Measurements from ENCODE around the gene SLAMF7.
"Not testable (repeated sequence)": the region's sequence is repeated elsewhere in the genome, so short reads cannot be mapped to it uniquely, and the experiment has no call there.

The SLAMF7 gene

DNA sequence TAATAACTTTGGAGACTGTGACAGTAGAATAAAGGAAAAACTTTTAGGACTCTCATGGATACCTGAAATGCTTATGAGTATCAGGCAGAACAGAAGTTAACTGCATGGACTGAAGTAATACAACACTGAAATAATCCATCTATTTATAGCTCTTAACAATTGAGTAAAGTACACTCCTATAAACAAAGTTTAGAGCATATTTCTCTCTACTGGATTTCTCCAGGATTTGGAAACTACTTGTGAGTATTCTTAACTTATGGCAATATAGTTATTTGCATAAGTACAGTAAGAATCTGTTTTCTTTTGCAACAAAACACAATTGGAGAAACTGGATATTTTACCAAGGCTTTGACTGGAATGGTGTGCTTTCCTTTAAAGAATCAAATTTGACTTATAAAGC lies 17.6 kb upstream of the SLAMF7 start:
- no peak for DNase-seq

DNA sequence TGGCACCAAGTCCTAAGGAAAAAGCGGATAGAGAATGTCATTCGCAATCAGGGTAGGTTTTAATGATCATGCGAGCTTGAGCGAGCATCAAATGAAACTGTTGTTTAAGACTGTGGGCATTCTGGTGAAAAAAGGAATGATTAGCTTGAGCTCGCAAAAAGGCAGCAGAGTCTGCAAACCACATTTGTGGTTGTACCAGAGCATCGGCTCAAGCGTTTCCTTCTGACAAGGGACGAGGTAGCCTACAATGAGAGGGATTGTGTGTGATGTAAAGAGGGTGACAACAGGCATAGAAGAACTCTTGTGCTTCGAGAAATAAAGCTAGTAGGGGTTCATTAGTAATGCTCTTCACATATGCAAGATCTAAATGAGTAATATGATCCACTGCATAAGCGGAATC lies 16.3 kb upstream of the SLAMF7 start:
- no peak for DNase-seq

DNA sequence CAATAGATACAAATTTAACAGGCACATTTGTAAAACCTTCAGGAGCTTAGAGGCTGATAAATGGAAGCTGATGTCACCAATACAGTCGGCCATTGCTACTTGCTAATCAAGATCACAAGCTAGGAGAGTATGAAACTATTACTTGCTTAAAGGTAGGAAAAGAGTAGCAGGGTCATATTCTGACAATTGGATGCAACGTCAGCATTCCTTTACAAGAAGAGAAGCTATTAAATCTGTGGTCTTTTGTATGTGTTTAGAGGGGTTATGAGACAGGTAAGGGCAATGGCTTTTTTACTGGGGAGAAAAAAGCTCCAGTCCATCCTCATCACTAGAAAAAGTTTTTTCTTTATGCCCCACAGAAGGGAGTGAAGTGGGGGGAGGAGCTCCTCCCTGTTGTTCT lies 15.7 kb upstream of the SLAMF7 start:
- DNase-seq = no peak

DNA sequence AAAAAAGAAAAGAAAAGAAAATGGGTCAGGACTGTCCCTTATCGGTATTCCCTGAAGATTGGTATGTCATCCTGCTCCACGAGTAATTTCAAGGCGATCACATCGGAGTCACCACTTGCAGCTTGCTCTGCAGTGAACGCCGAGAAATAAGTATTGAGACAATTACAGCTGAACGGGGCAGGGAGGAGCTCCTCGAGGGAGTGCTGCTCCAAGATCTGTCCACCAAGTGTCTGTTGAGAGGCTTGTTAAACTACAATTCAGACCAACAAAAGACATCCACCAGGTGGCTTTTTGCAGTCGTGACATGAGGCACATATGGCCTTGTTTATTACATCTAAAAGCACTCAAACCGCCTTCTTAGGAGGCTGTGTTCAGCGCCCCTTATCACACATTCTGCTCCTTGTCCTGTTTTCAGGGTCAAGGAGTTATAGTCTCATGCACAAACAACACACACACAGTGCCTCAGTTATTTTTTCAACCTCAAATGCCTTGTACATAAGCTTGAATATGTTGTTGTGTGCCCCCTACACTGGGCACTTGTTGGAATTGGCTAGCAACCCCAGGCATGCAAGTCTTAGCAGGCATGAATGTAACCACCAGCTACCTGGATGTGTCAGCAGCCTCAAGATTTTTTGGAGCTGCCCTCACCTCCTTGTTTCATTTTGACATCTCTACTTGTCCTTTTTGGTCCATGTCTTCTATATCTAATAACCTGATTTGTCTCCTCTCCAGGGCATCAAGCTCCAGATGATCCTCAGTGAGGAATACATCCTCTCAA lies 14.4 kb upstream of the SLAMF7 start:
- no peak for DNase-seq

DNA sequence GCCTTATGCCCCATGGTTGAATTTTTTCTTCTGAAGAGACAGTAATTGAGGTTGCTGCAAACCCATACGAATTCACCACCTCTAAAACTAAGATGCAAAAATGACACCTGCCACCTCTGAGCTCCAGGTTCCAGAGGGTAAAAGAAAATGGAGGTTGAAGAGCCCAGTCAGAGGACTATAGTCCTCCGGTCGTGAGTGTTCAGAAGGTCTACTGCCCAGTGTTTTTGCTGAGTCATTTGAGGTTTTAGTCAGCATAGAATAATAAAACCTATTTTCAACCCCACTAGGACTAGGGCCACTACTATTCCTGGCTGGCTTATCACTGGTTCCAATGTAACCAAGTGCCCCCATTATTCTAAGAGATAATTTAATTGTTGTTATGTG lies 12.9 kb upstream of the SLAMF7 start:
- DNase-seq = no peak

DNA sequence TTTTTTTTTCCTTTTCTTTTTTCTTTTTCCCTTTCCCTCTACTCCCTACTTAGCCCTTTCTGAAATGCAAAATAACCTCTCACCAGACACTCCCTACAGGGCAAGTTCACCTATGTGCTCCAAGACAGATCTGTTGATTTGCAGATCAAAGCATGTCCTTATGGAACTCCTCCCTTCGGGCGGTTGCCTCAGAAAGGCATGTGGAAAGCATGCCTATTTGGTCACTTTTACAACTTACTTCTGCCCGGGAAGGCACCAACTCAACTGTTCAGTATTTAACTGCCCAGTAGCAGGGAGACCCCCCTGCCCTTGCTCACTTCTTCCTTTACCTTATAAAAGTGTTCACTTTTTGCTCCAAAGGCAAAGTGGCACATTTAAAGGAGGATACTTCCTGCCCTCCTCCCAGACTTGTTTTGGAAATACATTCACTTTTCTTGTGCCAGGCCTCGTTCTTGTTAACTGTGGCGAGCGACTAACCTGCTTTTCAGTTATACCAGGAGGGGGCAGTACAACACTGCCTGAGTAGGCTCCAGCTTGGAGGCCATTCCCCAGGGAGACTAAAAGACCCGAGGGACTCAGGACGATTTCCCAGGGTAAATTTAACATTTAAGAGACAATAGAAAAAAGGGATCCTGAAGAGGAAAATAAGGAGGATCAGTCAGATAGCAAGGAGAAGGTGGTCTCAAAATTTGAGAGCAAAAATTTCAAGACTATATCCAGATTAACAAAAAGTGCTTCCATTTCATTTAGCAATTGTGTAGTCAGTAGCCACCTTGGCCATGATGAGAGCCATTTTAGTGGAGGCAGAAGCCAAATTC lies 12.3 kb upstream of the SLAMF7 start:
- DNase-seq = peak; percentile 40

DNA sequence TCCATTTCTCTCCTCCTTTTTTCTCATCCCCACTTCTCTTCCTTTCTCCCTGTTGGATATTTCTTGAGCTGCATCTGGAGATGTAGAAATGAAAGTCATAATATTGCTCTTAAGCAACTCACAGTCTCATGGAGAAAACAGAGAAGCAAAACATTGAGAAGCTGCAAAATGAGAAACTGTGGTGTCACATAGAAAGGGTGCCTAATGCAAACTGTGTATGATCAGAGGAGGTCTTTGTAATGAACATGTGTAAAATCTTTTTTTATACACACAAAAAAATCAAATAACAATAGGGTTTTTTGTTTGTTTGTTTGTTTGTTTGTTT lies 11.8 kb upstream of the SLAMF7 start:
- DNase-seq = no peak

DNA sequence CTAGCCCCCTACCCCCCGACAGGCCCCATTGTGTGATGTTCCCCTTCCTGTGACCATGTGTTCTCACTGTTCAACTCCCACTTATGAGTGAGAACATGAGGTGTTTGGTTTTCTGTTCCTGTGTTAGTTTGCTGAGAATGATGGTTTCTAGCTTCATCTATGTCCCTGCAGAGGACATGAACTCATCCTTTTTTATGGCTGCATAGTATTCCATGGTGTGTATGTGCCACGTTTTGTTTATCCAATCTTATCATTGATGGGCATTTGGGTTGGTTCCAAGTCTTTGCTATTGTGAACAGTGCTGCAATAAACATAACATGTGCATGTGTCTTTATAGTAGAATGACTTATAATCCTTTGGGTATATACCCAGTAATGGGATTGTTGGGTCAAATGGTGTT lies 7.5 kb upstream of the SLAMF7 start:
- not testable (repeated sequence) for DNase-seq

DNA sequence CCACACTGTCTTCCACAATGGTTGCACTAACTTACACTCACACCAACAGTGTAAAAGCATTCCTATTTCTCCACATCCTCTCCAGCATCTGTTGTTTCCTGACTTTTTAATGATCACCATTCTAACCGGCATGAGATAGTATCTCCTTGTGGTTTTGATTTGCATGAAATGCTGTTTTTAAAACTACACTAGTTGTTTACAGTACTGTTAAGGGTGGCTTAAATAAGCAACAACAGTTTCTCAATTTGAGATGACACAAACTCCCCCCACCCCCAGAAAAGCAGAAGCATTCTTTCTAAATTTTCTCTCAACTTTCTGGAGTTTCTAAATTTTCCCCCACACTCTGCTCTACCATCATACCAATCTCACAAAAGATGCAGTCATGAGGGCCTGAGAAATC lies 7.1 kb upstream of the SLAMF7 start:
- DNase-seq = no peak

DNA sequence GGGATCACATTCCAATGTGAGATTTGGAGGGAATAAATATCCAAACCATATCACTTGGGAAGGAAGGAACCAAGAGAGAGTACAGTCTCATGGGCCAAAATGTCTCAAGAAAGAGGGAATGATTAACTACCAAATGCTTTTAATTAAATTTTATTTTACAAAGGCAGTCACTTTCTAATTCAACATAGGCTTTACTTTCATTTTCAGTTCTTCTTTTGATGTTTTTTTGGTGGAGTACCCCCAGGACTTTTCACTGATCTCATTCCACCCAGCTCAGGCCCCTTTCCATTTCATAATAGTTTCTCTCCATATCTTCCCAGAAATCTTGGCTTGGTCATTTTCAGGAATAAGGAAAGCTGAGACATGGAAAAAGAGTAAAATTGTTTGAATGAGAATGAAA lies 5.1 kb upstream of the SLAMF7 start:
- no peak for DNase-seq

DNA sequence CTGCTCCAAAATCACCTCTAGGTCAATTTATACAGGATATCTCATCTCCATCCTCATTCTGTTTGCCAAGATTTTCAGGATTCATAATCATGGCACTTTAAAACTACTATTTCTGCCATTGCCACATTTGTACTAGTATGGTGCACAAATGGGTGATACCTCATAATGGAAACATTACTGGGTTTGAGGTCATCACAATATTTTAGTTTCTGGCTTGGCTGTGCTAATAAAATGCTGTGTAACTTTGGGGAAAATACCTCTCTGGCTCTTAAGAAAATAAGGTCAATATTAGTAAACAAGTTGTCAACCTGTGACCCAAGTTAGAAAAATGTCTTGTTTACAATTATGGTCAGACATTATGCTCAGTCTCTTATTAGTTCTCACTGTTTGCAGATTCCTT lies 4.7 kb upstream of the SLAMF7 start:
- no peak for DNase-seq

DNA sequence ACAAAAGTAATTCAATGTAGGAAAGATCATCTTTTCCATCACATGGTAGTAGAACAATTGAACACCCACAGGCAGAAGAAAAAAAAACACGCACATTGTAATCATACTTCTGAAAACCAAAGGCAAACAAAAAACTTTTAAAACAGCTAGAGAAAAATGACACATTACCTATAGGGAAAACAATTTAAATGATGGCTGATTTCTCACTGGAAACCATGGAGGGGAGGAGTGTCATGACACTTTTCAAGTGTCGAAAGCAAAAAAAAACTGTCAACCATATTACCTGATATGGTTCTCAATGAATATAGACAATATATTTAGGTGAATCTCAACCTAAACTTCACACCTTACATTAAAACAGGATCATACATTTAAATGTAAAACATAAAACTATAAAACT lies 776 bp upstream of the SLAMF7 start:
- DNase-seq = no peak

DNA sequence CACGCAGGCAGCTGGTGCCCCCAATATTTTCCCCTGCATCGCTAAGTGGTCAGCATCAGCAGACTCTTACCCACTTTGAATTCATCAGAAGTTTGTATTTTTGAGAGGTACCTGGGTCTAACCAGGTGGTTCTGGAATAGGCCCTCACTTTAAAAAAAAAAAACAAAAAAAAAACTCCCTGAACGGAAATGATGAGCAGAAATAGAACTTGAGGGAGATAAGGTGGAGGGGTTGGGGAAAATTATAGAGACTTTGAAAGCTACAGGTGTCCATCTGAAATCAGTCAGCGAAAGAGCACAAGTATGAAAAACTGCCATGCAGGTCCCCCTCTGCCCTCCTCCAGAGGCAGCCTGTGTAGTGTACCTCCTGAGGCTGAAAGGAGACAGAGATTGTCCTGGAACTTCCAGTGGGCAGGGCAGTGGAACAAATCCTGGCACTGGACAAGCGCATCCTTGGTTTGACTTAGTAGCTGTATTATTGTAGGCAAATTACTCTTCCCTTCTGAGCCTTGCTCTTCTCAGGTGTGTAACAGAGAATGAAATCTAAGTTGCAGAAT lies 1.2 kb downstream of the SLAMF7 start:
- no peak for DNase-seq

DNA sequence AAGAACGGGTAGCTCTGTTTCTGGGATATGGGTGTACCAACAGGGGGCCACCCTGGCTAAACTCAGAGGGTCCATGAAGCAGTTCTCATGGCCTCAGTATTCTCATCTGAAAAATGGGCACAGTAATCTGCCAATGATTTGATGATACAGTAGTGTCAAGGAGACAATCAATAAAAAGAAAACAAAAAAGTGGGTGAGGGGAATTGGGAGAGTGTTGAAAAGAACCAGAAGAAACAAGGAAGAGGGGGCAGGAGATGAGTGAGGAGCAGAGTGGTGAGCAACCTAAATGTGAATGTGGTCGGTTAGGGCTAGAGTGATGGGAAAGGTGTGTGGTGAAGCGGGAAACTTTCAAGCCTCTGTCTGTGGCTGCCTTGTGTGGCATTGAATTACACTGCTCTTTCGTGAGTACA lies 2.0 kb downstream of the SLAMF7 start:
- no peak for DNase-seq

DNA sequence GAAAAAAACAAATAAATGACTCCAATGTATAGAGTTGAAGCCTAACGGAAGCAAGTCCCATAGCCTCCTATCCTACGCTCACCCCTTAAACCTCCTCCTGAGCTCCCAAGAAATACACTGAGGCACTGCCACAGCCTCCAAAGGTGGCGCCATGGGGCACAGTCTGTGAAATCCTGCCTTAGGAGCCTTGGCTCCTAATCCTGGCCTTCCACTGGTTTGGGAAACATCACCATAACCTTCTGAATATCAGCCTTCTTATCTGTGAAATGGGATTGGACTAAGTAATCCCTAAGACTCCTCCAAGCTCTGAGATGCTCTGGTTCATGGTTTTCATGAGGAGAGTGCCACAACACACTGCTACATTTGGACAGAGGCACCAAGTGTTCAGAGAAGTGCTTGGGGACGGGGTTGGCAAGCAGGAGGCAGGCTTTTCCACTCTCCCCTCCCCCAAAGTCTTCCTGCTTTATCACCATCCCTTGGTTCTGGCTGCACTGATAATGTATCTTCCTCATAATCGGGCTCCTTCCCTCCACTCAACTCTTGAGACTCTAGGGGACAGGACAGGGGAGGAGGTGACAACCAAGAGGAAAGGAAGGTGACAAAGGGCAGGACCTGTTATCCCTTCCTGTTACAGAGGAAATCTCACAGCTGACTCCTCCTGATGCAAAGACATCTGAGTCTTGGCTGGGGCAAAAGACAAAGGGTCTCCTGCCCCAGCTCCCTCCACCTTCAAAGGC lies 2.7 kb downstream of the SLAMF7 start:
- no peak for DNase-seq

DNA sequence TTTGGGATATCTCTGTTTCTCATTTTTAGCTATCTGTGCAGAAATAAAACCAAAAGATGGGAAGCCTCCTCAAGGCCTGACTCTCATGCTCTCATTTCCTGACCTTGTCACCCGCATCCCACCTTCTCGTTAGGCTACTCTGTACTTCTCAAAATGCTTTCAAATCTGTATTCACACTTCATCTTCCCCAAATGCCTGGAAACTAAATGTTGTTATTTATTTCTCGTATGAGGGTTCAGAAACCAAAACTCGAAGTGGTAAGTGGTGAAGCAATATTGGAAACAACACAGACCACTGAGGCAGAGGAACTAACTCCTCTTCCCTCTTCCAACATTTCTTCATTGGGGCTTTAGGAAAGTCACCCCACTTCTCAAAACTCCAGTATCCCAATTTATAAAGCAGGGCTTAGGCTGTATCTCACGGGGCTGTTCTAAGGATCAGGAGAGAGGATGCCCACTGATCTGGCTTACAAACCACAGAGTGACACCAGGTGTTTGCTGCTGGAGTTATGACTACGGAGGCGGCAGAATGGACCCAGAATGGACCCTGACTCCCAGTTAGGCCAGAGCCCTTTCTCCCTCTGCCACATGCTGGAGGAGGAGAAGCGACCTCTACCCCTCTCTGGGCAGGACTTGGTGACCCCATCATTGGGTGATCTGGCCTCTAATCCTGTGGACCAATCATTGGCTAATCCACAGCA lies 3.5 kb downstream of the SLAMF7 start:
- no peak for DNase-seq

DNA sequence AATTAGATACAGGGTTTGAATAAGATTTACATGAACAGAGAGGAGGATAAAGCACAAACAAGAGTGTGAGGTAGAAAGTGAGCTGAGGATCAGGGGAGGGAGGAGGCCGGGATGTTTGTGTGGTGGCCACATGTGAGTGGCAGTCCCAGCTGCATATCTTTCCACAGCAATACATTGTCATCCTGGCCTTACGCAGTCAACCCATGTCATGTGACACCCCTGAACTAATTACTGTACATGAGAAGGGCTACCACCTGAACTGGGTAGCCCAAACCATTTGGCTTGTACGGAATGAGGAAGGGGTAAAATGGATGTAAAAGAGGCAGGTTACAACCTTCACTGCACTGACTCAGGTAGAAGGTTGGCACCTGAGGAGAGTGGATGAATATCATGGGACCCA lies 4.2 kb downstream of the SLAMF7 start:
- DNase-seq = no peak

DNA sequence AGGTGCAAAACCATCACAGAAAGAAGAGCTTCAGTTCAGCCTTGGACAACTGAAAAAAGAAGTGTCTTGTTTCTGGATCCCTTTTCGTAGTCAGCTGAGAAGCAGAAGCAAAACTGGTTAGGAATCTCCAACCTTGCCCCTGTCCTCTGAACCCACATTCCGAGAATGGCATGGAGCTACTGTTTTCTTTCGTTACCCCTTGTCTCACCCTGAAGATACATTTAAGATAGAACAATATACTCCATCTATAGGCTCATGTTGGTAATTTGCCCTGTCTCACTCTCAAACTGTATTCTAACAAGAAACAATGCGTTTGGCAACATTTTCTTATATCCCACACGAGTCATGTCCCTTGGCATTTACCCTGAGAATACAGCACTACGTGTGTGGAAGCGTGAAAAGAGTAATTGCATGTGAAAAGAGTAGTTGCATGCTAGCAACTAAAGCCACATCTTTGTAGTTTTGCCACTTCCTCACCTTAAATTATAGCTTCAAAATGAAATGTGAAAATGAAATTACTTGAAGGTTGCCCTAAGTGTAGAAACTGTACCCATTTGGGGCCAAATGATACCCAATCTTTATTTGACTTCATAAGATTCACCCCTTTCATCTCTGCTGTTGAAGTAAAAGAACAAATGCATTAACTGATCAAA lies 5.3 kb downstream of the SLAMF7 start:
- DNase-seq = no peak

DNA sequence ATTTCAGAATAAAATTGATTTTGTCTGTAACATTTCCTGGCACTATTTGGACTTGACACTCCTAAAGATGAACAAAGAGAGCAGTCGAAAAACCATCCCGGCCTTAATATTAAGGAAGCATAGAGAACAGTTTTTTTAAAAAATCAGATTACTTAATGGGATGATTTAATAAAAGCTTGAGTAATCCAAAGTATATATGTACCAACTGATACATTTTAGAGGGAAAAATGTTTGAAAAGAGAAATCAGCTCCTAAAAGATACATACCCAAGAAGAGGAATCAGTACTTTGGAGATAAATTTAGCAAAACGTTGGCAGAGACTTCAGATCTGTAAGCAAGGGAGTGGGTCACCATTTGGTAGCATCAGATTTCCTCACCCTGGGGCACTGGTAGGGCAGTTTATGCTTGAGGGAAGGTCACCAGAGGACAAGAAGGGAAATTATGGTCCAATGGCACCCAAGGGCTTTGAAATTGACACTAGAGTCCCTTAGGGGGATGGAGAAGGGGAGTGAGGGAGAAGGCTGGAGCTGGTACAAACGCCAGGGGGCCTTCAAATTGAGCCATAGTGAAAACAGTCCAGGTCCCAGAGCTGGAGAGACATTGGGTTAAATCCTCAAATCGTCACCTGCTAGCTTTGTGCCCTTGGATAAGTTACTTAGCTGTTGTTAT lies 5.9 kb downstream of the SLAMF7 start:
- DNase-seq = no peak

DNA sequence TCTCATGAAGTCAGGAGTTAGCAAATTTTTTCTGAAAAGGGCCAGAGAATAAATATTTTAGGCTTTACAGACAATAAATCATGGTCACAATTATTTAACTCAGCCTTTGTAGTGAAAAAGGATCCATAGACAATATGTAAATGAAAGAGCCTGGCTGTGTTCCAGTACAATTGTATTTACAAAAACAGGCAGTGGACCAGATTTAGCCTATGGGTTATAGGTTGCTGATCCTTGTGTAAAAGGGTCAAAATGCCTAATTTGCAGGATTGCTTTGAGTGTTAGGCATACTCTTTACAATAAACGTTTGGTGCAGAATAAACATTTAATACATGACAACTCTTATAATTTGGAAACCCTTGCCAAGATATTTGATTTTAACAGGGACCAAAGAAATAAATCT lies 6.5 kb downstream of the SLAMF7 start:
- no peak for DNase-seq

DNA sequence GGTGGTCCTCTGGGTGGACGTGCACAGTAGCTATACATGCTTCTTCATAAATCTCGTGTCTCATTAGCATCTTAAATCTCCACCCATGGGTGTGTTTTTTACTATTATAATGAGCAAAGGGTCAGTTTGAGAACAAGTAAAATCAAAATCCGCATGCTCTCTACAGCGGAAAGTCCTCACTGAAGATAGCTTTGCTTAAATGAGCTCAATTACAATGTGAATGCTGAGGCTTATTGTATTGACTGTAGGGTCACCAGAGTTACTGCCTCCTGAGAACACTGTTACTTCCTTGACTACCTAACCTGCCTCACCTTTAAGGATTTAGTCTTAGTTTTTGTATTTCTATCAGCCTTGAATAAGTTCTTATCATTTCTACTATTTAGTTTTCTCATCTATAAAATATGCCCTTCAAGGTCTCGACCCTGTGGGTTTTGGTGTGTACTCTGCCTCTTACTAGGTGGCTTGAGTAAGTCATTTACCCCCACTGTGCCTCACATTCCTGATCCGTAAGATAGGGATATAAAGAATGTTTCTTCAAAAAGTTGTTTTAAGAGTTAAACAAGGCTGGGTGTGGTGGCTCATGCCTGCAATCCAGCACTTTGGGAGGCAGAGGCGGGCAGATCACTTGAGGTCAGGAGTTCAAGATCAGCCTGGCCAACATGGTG lies 7.9 kb downstream of the SLAMF7 start:
- no peak for DNase-seq
